Activated CD4-positive, alpha-beta memory T cell treated with anti-CD3 and anti-CD28 coated beads, Interleukin-2, amount 10 ng/mL, durations not matched to agents 7 days and 5 days (primary cell): Measurements from ENCODE around the gene THBD. TPM values are rescaled to one million over a fixed set of nuclear protein-coding genes. Genes with fewer than 3 reads are reported as not detected.

Experiments
- CTCF ChIA-PET: fragments of 350-600 bp; sonication (Branson Sonifier 250); formaldehyde crosslinking; loops from one replicate; lab custom pipeline; 2021; ENCODE audit warnings: antibody characterized with exemption, inconsistent platforms; lab: Charles Lee
- POLR2A ChIA-PET: fragments of 350-600 bp; sonication (Branson Sonifier 250); formaldehyde crosslinking; loops from one replicate; lab custom pipeline; 2021; ENCODE audit warnings: antibody characterized with exemption; lab: Charles Lee
- DNase-seq: peaks from one replicate; pipeline ENCODE4 v3.0.0-alpha.2; 2020
- H3K27ac Mint-ChIP-seq: one replicate; pipeline ENCODE4 v1.8.0; 2021; ENCODE audit warnings: mild to moderate bottlenecking, mixed read lengths
- H3K27me3 Mint-ChIP-seq: one replicate; pipeline ENCODE4 v1.8.0; 2021; ENCODE audit warnings: mixed read lengths
- H3K36me3 Mint-ChIP-seq: one replicate; pipeline ENCODE4 v1.8.0; 2021; ENCODE audit warnings: low read depth, mixed read lengths
- H3K4me1 Mint-ChIP-seq: one replicate; pipeline ENCODE4 v1.8.0; 2021; ENCODE audit warnings: mixed read lengths
- H3K4me3 Mint-ChIP-seq: one replicate; pipeline ENCODE4 v1.8.0; 2021; ENCODE audit warnings: mild to moderate bottlenecking, mixed read lengths
- H3K9me3 Mint-ChIP-seq: one replicate; pipeline ENCODE4 v1.8.0; 2021; ENCODE audit warnings: mixed read lengths
- total RNA-seq, 2 experiments: library from RNA; stranded (reverse); gene quantifications; one replicate each; pipeline ENCODE4 v1.2.3, GENCODE V29; 2021

THBD gene
- total RNA-seq, 2 experiments from 2014 or later: not detected

GRCh38 chr20:23065266-23066201, 16.1 kb upstream of the THBD start:
- Mint-ChIP-seq H3K27me3 (peaks cover 24% of the 10 kb centered on the region), H3K9me3 (no peaks in the 10 kb centered on the region), H3K4me3 (no peak overlapping the region), H3K4me1 (no peaks in the 10 kb centered on the region), H3K36me3 (no peaks in the 10 kb centered on the region), H3K27ac (no peak overlapping the region)
- CTCF ChIA-PET: interaction anchor here (1.1 kb wide), 1 partner anchor 14 kb away, joined by 3 read pairs; no protein-coding TSS in a partner anchor
- no peak for DNase-seq
- POLR2A ChIA-PET: no interaction called here

DNA sequence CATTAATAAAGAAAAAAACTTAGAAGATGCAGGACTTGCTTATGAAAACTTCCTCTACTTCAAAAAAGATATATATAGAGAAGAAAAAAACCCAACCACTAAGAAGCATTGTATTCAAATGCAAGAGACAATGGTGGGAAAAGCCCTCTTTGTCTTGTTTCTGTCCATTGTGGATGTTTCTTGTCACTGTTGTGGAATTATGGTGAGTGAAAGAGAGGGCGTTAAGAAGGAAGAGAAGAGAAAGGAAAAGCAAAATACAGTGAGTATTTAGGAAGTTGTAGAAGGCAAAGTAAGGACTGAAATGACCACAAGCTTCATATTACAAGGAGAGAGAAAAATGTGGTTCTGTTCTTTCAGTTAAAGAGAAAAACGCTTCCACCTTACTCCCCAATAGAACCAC, 14.1 kb upstream of the THBD start:
- ChIA-PET POLR2A (no interaction called here), CTCF (interaction anchor here (1.8 kb wide), 1 partner anchor 10 kb away, joined by 5 read pairs; no protein-coding TSS in a partner anchor)
- H3K4me1 Mint-ChIP-seq: no peaks in the 10 kb centered on the region
- H3K9me3 Mint-ChIP-seq: no peaks in the 10 kb centered on the region
- H3K4me3 Mint-ChIP-seq: no peak overlapping the region
- no peaks in the 10 kb centered on the region for H3K36me3 Mint-ChIP-seq
- H3K27ac Mint-ChIP-seq: no peak overlapping the region
- peaks cover 26% of the 10 kb centered on the region for H3K27me3 Mint-ChIP-seq
- DNase-seq: no peak

- POLR2A ChIA-PET: no interaction called here
- Mint-ChIP-seq H3K4me3 (no peak overlapping the region), H3K36me3 (no peaks in the 10 kb centered on the region), H3K27ac (no peak overlapping the region), H3K27me3 (peaks cover 28% of the 10 kb centered on the region), H3K4me1 (no peaks in the 10 kb centered on the region), H3K9me3 (no peaks in the 10 kb centered on the region)
- CTCF ChIA-PET: interaction anchor here (1.8 kb wide), 1 partner anchor 10 kb away, joined by 5 read pairs; no protein-coding TSS in a partner anchor
- no peak for DNase-seq
Observed at GRCh38 chr20:23063168-23063567, 13.7 kb upstream of the THBD start.

- no peak overlapping the region for H3K4me3 Mint-ChIP-seq
- CTCF ChIA-PET: interaction anchor here (1.8 to 2.1 kb wide), 2 partner anchors 9 to 12 kb away, joined by 5 to 9 read pairs; no protein-coding TSS in a partner anchor
- DNase-seq: no peak
- H3K27me3 Mint-ChIP-seq: peaks cover 28% of the 10 kb centered on the region
- no peaks in the 10 kb centered on the region for H3K4me1 Mint-ChIP-seq
- no peak overlapping the region for H3K27ac Mint-ChIP-seq
- no peaks in the 10 kb centered on the region for H3K36me3 Mint-ChIP-seq
- H3K9me3 Mint-ChIP-seq: no peaks in the 10 kb centered on the region
- POLR2A ChIA-PET: no interaction called here
Observed at GRCh38 chr20:23062632-23063031, 13.2 kb upstream of the THBD start.

- Mint-ChIP-seq H3K4me1 (no peaks in the 10 kb centered on the region), H3K9me3 (no peaks in the 10 kb centered on the region), H3K27me3 (peaks cover 31% of the 10 kb centered on the region), H3K4me3 (no peak overlapping the region), H3K36me3 (no peaks in the 10 kb centered on the region), H3K27ac (no peak overlapping the region)
- POLR2A ChIA-PET: no interaction called here
- no peak for DNase-seq
- CTCF ChIA-PET: interaction anchor here (1.8 to 2.1 kb wide), 2 partner anchors 9 to 11 kb away, joined by 5 to 9 read pairs; no protein-coding TSS in a partner anchor
Observed at GRCh38 chr20:23061734-23062561, 12.5 kb upstream of the THBD start.

DNA sequence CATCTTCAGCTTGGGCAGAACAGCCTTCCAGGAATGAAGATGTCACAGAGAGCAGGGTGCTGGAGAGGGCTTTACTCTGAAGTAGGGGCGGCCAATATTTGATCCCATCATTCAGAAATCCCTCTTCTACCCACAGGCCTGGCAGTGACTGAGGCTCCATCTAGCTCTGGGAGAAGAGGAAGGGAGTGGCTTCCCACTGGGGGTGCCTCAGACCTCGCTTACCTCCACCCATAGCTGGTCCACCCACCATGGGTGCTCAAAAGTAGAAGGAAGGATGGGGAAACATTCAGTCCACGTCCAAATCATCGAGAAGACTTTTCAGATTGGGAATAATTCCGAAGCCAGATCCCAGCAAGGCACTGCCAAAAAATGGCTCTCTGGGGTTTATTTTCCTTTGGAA, 11.8 kb upstream of the THBD start:
- Mint-ChIP-seq H3K9me3 (no peaks in the 10 kb centered on the region), H3K36me3 (no peaks in the 10 kb centered on the region), H3K4me3 (no peak overlapping the region), H3K27ac (no peak overlapping the region), H3K4me1 (no peaks in the 10 kb centered on the region), H3K27me3 (peaks cover 31% of the 10 kb centered on the region)
- CTCF ChIA-PET: interaction anchor here (2.1 kb wide), 1 partner anchor 10 kb away, joined by 9 read pairs; no protein-coding TSS in a partner anchor
- POLR2A ChIA-PET: no interaction called here
- no peak for DNase-seq

DNA sequence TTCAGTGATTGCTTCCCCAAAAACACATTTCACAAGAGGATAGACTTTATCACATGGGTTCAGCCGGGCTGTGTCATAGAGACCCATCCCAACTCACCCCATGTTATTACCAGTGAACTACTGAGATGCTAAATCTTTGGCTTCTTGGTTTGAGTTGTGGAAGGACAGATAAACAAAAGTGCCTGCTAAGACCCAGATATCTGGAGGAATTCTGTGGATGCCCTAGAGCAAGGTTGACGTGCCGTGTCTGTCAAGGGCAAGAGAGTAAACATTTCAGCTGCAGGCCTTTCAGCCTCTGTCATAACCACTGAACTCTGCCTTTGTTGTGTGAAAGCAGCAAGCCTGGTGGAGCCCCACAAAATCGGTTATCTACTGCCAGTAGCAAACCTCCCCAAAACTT, 11.2 kb upstream of the THBD start:
- H3K4me3 Mint-ChIP-seq: no peak overlapping the region
- ChIA-PET CTCF (interaction anchor here (2.1 kb wide), 1 partner anchor 10 kb away, joined by 9 read pairs; no protein-coding TSS in a partner anchor), POLR2A (no interaction called here)
- H3K36me3 Mint-ChIP-seq: no peaks in the 10 kb centered on the region
- no peak for DNase-seq
- peaks cover 30% of the 10 kb centered on the region for H3K27me3 Mint-ChIP-seq
- no peaks in the 10 kb centered on the region for H3K4me1 Mint-ChIP-seq
- no peak overlapping the region for H3K27ac Mint-ChIP-seq
- H3K9me3 Mint-ChIP-seq: no peaks in the 10 kb centered on the region

DNA sequence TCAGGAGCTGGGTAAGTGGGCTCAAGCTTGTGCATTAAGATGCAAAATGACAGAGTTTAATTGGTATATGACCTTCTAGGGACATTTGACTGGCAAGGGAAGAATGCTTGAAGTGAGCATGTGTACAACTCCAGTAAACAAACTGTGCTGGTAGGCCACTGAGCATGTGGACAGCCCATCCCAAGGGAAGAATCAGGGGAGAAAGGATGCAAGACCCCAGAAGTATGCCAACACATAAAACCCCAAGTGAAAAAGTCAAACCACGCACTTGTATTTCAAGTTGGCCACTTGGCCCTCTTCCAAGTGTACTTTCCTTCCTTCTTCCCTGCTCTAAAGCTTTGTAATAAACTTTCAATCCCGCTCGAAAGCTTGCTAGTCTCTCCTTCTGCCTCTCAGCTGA, 10.4 kb upstream of the THBD start:
- H3K9me3 Mint-ChIP-seq: no peaks in the 10 kb centered on the region
- H3K27ac Mint-ChIP-seq: no peak overlapping the region
- peaks cover 26% of the 10 kb centered on the region for H3K27me3 Mint-ChIP-seq
- POLR2A ChIA-PET: no interaction called here
- H3K4me3 Mint-ChIP-seq: no peak overlapping the region
- CTCF ChIA-PET: no interaction called here
- no peaks in the 10 kb centered on the region for H3K4me1 Mint-ChIP-seq
- H3K36me3 Mint-ChIP-seq: no peaks in the 10 kb centered on the region
- no peak for DNase-seq

- Mint-ChIP-seq H3K27ac (no peak overlapping the region), H3K4me1 (no peaks in the 10 kb centered on the region), H3K27me3 (peaks cover 23% of the 10 kb centered on the region), H3K36me3 (no peaks in the 10 kb centered on the region), H3K4me3 (no peak overlapping the region), H3K9me3 (no peaks in the 10 kb centered on the region)
- POLR2A ChIA-PET: no interaction called here
- DNase-seq: no peak
- CTCF ChIA-PET: no interaction called here
Observed at GRCh38 chr20:23059001-23059400, 9.5 kb upstream of the THBD start.

- Mint-ChIP-seq H3K36me3 (no peaks in the 10 kb centered on the region), H3K27me3 (peaks cover 30% of the 10 kb centered on the region), H3K4me1 (no peaks in the 10 kb centered on the region), H3K27ac (no peak overlapping the region), H3K4me3 (no peak overlapping the region), H3K9me3 (no peaks in the 10 kb centered on the region)
- DNase-seq: no peak
- POLR2A ChIA-PET: no interaction called here
- CTCF ChIA-PET: no interaction called here
Observed at GRCh38 chr20:23058240-23058639, 8.8 kb upstream of the THBD start.

- Mint-ChIP-seq H3K9me3 (no peaks in the 10 kb centered on the region), H3K4me3 (no peak overlapping the region), H3K4me1 (peaks cover 7% of the 10 kb centered on the region), H3K36me3 (no peaks in the 10 kb centered on the region), H3K27ac (no peak overlapping the region), H3K27me3 (peaks cover 55% of the 10 kb centered on the region)
- CTCF ChIA-PET: interaction anchor here (1.2 kb wide), 1 partner anchor 10 kb away, joined by 5 read pairs; no protein-coding TSS in a partner anchor
- POLR2A ChIA-PET: no interaction called here
- DNase-seq: no peak
Observed at GRCh38 chr20:23052904-23053303, 3.4 kb upstream of the THBD start.

- Mint-ChIP-seq H3K4me1 (peaks cover 9% of the 10 kb centered on the region), H3K4me3 (no peak overlapping the region), H3K27me3 (peaks cover 60% of the 10 kb centered on the region), H3K27ac (no peak overlapping the region), H3K36me3 (no peaks in the 10 kb centered on the region), H3K9me3 (no peaks in the 10 kb centered on the region)
- peak; percentile 62 for DNase-seq
- POLR2A ChIA-PET: interaction anchor here (1.0 kb wide), 2 partner anchors 35 to 185 kb away, joined by 3 read pairs; partner anchors contain the start of gene CD93
- CTCF ChIA-PET: interaction anchor here (0.9 to 2.4 kb wide), 15 partner anchors 9 to 359 kb away, joined by 3 to 13 read pairs (median 4); partner anchors contain the start of gene CD93
Observed at GRCh38 chr20:23050847-23051627, 1.6 kb upstream of the THBD start.
